GM19324 (cell line): ENCODE data around the gene PRDM12.

ENCODE experiments used
- ATAC-seq: cut with Tn5 transposase; IDR thresholded peaks from one replicate; pipeline ENCODE4 v1.9.1; 2021; ENCODE audit warnings: mild to moderate bottlenecking, moderate library complexity; ENCODE audit not compliant: unreplicated experiment, low FRiP score

The PRDM12 gene

DNA sequence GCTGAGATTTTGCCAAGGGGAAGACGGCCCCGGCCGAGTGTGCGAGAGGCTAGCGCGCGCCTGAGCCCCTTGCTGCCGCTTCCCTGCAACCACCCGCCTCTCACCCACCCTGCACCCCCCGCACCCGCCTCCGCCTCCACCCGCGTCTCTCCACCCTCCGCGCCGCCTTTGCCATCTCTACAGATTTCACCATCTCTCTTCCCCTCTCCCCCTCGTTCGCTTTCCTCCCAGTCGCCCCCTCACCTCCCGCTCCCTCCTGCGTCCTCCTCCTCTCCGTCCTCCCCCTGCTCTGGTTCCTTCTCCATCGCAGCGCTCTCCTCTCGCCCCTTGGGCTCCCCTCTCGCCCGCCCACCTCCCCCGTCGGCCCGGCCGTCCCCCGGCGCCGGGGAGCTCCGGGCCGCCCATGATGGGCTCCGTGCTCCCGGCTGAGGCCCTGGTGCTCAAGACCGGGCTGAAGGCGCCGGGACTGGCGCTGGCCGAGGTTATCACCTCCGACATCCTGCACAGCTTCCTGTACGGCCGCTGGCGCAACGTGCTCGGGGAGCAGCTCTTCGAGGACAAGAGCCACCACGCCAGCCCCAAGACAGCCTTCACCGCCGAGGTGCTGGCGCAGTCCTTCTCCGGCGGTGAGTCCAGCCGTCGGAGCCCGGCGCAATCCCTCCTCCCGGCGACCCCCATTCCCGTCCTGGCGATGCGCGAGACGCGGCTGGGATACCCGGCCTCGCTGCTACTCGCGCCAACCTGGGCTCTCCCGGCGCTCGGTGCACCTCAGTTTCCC, at the start of gene PRDM12:
Gene PRDM12 (plus strand): TSS at position 344 of the 778 bp plus-strand sequence. CDS start 60 bp downstream, at position 404.
- ATAC-seq: no peak

DNA sequence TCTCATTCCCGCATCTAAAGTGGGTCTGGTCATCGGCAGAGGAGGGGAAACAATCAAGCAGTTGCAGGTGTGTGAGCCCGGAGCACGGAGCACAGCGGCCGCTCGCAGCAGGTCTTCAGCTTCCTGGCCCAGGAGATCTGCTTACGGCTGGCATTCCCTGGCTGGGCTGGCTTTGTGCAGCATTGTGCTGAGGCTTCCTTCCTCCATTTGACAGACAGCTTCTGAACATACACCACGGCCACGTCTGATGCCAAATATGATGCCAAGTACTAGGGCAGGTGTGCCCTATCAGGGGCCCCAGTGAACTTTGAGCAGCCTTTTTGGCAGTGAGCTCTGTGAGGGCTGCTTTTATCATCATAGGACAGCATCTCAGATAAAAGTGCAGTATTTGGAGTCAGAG, 47.9 kb upstream of the PRDM12 start:
- no peak for ATAC-seq

DNA sequence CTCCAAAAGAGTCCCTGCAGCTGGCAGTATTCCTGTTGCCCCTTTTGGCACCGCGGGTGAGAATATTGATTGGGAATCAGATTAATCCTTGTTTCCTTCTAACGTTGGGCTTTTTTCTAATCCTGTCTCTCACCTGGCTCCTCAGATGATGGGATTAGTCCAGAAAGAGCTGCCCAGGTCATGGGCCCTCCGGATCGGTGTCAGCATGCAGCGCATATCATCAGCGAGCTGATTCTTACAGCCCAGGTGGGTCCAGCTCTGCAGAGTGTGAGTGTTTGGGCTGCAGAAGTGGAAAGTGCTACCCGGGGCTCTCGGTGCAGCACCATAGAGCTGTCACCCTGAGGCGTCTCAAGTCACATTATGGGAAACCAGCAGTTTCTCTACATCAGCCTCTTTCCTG, 40.9 kb upstream of the PRDM12 start:
- no peak for ATAC-seq

DNA sequence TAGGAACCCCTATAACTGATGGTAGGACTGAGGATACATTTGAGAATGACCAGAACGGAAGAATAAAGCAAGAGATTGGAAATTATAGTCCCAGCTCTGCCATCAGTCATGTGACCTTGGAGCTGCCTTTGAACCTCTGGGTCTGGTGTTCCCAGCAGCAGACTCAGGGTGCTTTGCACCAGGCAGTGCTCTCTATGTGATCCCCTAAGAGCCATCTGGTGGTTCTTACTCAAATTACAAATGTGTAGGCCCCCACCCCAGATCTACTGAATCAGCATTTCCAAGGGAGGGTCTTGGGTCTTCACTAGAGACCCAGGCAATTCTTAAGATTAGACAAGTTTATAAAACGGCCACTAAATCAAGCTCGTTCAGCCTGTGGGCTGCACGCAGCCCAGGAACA, 40.2 kb upstream of the PRDM12 start:
- ATAC-seq: no peak

DNA sequence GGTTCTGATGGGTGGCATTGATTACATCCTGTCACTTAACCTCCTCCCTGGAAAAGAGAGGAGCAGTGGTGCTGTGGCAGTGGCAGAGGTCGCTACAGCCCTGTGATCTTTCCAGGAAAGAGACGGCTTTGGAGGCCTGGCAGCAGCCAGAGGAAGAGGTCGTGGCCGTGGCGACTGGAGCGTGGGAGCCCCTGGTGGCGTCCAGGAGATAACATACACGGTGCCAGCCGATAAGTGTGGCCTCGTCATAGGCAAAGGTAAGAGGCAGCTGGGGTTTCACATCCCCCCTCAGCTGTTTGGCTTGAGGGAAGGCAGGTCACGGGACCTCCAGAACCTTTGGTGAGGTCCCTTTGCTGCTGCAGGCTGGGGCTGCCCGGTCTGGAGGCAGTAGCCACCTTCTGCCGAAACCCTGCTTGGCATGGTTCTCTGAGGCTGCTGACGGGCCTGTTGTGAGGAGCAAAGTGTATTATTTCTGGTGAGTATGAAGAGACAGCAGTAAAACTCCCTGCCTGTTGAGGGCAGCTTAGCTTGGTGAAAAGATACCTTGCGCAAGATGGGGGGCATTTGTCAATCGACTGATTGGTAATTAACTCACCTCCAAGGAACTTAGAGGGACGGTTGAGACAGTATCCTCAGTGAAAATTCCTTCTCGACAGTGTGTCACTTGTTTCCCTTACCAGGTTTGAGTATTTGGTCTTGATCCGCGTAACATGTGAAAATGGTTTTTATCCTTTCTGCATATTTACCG, 38.0 kb upstream of the PRDM12 start:
- ATAC-seq: no peak

DNA sequence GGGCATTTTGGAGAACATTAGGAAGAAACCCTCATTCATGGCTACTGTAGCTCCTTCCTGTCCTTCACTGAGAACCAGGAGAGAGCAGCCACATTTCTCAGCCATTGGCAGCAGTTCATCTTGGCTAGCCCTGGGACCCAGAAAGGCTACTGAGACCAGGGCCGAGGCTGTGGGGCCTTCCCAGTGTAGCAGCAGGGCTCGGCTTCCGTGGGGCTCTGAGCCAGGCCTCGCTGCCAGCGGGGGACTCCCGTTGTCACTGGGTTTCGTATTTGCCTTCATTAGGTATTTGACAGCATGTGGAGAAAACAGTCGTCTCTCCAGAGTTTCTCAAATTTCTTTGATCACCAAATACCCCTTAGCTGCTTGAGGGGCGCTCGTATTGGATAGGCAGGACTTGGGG, 37.3 kb upstream of the PRDM12 start:
- ATAC-seq: no peak

DNA sequence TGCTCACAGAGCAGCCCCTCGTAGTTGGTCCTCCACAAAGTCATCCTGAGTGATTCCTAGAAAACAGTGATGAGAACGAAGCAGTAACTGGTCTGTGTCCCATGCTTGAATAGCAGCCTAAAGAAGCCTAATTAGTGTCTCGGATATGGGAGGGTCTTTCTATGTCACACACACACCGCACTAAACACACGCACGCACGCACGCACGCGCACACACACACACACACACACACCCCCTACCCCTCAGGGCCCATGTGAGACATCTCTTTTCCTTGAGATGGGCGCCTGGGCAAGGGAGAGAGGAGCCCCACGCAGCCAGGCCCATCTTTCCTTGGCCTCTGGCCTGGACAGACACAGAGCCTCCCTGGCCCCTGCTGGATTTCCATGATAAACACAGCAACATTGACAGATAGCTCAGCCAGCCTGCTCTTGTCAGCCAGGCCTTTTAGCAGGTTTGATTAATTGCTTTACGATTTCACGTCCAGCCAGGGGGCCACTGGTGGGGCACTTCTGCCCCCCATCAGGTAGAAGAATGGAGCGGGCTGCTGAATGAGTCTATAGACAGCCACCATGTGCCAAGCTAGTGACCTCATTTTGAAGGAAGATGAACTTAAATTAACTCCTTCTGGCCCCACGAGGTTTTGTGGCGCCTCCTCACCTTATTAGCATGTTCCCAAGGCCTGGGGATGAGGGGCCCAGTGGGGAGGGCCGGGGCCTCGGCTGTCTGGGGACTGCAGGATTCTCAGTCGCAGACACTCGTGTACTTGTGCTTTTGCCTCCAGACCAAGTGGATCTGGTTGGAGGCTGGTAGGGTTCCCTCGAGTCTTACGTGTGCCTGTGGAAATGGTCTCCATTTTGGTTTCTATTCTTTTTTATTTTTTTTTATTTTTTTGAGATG, 36.2 kb upstream of the PRDM12 start:
- no peak for ATAC-seq

DNA sequence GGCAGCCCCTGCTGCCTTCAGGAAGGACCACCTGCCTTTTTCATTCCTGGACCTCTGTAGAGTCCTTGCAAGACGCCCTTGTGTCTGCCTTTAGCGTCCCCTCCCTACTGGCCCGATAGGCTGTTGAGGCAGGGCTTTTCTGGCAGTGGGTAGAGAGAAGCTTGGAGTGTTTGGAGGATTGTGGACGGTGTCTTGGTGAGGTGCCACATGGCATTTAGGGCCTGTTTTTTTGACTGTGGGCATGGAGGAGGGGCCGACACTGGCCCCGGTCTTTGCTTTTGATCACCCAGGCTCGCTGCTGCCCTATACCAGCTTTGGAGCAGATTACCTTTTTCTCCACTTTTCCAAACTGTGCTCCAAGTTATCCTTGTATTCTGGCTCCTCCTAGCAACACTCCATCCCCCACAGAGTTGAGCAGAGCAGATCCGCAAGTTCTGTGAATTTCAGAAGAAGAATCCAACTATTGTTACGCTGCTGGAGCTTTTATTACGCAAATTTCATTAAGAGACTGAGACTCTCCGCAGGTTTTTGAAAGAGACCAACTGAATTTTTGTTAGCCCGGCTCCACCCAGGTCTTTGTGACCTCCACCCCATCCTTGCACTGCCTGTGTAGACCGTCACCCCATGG, 34.8 kb upstream of the PRDM12 start:
- ATAC-seq: no peak

DNA sequence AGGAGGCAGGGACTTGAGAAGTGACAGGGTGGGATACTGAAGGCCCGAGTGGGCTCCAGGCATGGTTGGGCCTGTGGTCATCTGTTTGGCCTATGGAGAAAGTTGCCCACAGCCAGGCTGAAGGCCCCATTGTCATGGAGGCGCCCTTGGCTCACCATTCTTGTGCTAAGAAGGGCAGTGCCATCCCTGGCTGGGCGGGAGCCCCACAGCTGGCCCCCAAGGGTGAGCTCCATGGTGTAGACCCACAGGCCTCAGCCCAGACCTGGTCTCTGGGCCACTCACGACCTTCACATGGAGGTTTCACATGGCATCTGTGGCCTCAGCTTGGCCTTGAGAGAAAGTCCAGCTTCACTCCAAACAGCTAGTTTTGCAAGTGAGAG, 34.3 kb upstream of the PRDM12 start:
- ATAC-seq: no peak

DNA sequence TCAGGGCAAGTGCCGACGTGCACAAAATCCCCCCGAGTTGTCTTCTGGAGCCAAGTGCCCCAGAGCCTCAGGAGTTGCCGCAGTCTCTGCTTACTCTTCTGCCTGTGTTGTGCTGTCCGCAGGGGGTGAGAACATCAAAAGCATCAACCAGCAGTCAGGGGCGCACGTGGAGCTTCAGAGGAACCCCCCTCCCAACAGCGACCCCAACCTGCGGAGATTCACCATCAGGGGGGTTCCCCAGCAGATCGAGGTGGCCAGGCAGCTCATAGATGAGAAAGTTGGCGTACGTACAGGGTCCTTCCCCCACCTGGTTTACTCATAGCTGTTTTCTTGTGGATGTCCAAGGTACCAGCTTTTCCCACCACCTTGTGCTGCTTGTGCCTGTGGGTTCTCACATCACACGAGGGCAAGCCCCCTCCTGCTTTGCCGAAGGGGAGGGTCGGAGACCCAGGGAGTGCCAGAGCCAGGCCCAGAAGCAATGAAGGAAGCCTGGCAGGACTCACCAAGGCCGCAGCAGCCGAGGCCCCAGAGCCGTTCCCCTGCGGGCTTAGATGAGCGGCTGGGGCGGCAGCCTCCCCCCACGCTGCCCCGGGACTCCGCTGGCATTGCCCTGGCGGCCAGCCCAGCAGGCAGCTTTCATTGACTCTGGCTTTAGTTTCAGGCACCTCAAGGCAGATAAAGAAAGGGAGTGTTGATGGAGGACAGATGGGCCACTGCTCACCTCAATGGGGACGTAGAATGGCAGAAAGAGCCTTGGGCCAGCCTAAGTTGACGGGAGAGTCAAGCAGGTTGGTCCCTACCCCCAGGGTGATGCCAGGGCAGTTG, 33.7 kb upstream of the PRDM12 start:
- ATAC-seq: no peak

DNA sequence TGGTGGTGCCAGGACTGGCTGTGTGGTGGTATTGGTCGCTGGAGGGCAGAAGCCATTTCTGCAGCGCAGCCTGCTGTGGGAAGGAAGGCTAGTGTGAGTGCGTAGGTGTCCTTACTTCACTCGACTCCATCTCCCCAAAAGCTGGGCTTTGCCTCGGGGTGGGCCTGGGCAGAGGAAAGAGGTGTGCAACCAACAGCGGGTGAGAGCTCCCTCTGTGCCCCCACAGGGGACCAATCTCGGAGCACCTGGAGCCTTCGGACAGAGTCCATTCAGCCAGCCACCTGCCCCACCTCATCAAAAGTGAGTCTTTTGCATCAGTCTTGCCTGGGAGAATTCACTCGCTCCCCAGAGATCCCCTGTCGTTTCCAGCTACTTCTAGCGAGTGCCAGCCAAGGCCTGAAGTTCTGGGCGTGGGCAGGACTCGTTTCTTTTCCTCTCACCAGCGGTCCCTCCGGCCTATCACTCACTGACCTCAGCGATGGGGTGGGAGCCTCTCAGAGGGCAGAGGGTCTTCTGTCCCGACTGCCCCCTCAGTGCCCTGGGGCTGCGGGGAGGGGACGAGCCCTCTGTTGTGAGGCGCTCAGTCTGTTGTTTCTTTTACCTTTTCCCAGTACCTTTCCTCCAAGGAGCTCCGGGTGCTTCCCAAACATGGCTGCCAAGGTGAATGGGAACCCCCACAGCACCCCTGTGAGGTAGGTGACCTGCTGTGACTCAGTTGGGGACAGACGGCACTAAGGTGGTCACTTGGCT, 32.9 kb upstream of the PRDM12 start:
- no peak for ATAC-seq

DNA sequence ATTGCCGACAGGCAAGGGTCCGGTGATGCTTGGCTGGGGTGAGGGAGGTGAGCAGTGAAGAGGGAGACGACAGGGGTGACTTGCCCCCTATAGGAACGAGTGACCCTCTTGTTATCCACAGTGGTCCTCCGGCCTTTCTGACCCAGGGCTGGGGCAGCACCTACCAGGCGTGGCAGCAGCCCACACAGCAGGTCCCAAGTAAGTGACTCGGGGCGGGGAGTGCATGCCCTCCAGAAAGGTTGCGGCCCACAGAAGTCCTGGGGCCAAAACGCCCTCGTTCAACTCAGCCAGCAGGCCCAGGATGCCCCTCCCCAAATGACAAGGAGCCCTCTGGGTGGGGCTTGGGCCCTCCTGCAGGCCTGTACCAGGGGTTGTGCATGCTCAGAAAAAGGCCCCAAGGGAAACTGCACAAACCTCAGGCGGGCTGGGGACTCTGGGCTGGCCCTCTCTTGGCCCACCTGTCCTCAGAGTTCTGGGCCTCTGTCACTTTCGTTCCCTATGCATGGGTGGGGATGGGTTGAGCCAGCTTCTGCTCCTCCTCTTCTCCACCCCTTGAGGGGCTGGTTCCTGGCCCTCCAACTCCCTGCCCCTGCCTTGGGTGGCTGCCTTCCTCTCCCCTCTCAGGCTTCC, 32.2 kb upstream of the PRDM12 start:
- no peak for ATAC-seq

DNA sequence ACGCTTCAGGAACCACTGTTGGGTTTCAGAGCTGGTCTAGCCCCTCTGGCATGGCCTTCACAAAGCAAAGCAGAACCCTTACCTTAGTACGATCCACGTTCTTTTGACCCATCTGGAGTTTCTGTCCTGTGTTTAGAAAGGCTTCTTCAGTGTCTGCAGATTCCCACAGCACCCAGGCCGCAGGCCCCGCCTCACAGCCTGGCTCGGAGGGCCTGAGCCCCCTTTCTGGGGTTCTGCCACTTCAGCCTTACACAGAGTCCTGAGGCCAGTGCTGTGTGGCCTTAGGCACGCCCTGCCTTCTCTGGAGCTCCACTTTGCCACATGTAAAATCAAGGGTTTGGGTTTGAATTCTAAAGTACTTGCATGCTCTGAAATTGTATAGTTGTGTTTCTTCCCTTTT, 31.6 kb upstream of the PRDM12 start:
- ATAC-seq: no peak

DNA sequence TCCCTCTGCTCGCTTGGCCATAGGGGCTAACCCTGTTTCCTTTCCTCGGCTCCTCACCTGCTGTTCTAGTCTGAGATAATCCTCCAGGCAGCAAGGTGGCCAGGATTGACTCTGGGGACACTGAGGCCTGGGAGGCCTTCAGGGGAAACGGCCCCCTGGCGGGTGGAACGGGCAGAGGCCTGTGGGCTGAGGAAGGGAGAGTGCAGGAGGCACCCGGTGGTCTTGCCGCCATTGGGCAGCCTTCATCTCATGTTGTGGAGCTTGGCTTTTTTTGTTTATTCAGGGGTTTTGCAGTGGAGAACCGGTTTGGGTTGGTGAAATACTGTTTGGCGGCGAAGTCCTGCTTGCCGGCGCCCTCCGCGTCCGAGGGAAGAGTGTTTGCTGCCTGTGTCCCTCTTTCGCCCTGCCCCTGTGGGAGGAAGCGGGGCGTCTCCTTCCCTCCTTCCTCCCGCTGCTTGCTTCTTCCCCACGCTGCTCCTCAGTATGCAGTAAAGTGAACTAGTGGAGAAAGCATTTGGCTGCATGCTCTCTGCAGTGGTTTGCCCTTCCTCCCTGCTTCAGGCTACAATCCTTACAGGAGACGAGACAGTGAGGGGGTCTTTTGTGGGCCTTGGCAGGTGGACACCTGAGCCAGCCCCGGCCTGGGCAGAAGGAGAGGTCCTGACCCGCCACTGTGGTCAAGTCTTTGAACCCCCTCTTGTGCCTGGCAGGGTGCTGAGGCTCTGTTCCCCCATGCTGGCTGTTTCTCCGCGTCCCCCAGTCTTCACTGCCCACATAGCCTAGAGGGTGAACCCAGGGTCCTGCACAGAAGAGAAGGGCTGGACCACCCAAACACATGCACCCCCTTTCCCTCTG, 30.8 kb upstream of the PRDM12 start:
- no peak for ATAC-seq

DNA sequence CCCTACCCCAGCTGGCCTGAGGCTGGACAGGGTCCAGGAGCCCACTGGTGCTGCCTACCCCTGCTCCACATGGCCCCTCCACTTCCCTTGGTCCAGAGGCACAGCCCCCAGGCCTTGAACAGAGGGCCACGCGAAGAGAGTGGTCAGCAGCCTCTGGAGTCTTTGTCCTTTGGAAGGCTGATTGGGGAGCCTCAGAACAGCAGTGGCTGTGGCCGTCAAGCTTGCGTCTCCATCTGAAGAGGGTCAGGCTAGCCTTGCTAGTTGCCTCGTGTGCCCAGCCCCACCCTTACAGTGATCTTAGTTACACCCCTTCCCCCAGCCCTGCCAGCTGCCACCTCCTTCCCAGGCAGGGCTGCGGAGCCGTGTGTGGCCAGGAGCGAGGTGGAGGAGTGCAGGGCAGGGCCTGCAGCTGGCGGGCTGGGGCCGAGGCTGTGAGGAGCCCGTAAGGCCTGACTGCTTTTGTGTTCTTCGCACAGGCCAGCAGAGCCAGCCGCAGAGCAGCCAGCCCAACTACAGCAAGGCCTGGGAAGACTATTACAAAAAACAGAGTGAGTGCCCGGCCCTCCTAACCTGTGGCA, 30.1 kb upstream of the PRDM12 start:
- no peak for ATAC-seq

DNA sequence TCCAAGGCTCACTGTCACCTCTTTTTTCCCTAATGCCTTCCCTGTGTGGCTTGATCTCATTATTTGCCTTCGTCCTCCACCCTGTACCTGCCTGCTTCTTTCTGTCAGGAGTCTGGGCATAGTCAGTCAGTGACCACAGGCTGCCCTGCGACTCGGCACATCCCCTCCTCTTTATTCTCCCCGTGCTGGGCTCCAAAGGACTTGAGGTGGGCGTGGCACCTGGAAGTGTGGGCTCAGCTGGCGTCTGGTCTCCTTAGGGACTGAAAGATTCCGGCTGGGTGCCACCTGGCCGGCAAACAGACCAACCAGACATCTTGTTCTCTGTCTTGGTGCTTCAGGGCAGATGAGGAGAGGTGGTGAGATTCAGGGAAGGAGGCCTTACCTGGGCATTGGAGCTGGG, 29.6 kb upstream of the PRDM12 start:
- ATAC-seq: no peak

DNA sequence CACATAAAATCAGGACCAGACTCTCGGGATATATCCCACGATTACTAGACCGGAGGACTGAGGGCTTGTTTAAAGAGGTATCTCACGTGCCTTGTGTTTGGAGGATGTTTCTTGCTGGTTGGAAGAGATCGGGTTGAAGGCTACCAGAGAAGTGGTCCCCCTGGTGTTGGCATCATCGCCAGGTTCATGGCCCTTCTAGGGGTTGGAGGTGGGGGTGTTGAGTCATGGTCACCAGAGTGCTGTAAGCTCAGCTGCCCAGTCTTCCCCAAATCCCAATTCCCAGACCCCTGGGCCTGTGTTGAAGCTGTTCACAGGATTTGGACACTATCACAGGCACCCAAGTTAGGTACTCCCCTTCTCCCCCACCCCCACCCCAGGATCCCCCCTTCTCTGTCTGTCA, 29.1 kb upstream of the PRDM12 start:
- ATAC-seq: no peak
